KMS-11 (cell line): ENCODE results near the gene USP31.

Source experiments
- H2AFZ ChIP-seq: fragments of 200-600 bp; sonication (generic); 2 replicates; pipeline ENCODE4 v1.6.1; 2016; ENCODE audit warnings: antibody characterized with exemption, mixed run types, low read depth
- H3K27ac ChIP-seq: fragments of 200-600 bp; sonication (generic); 2 replicates; pipeline ENCODE4 v1.6.1; 2016; ENCODE audit warnings: mild to moderate bottlenecking, mixed run types
- H3K27me3 ChIP-seq: fragments of 200-600 bp; sonication (generic); 2 replicates; pipeline ENCODE4 v1.6.1; 2017; ENCODE audit warnings: mild to moderate bottlenecking, low read depth, mixed run types, moderate library complexity; ENCODE audit not compliant: insufficient read depth
- H3K36me3 ChIP-seq: fragments of 200-600 bp; sonication (generic); 2 replicates; pipeline ENCODE4 v1.6.1; 2017; ENCODE audit warnings: mild to moderate bottlenecking, mixed run types; ENCODE audit not compliant: insufficient read depth
- H3K4me1 ChIP-seq: fragments of 200-600 bp; sonication (generic); 2 replicates; pipeline ENCODE4 v1.6.1; 2016; ENCODE audit warnings: mild to moderate bottlenecking, low read depth, mixed run types; ENCODE audit not compliant: poor library complexity, severe bottlenecking
- H3K4me2 ChIP-seq: fragments of 200-600 bp; sonication (generic); 2 replicates; pipeline ENCODE4 v1.7.0; 2016; ENCODE audit warnings: mild to moderate bottlenecking, mixed run types
- H3K4me3 ChIP-seq: fragments of 200-600 bp; sonication (generic); IDR thresholded peaks from 2 replicates; pipeline ENCODE4 v1.6.1; 2017; ENCODE audit warnings: low read depth, low read length, mixed read lengths; ENCODE audit not compliant: insufficient read depth
- H3K79me2 ChIP-seq: fragments of 200-600 bp; sonication (generic); 2 replicates; pipeline ENCODE4 v1.6.1; 2016; ENCODE audit warnings: low read depth, mixed run types; ENCODE audit not compliant: insufficient read depth
- H3K9ac ChIP-seq: fragments of 200-600 bp; sonication (generic); 2 replicates; pipeline ENCODE4 v1.6.1; 2016; ENCODE audit warnings: mild to moderate bottlenecking, mixed run types
- H4K20me1 ChIP-seq: fragments of 200-600 bp; sonication (generic); 2 replicates; pipeline ENCODE4 v1.6.1; 2016; ENCODE audit warnings: mild to moderate bottlenecking, mixed run types; ENCODE audit not compliant: insufficient read depth
- TF ChIP-seq, protein P1 (sequence below): fragments of 200-600 bp; sonication (generic); conservative IDR thresholded peaks from 2 replicates; pipeline ENCODE4 v1.6.1; 2017; ENCODE audit warnings: low read depth, mild to moderate bottlenecking, antibody characterized with exemption, low read length, moderate library complexity, mixed read lengths

USP31 gene

DNA sequence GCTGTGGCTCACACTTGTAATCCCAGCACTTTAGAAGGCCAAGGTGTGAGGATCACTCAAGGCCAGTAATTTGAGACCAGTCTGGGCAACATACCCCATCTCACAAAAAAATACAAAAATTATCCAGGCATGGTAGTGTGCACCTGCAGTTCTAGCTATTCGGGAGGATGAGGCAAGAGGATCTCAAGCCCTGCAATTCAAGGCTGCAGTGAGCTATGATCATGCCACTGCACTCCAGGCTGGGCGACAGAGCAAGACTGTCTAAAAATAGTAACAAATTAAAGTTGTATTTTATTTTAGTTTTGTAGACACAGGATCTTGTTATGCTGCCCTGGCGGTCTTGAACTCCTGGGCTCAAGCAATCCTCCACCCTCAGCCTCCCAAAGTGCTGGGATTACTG lies 18.2 kb downstream of the USP31 start:
- no peaks in the 10 kb centered on the region for H3K4me1 ChIP-seq
- H3K9ac ChIP-seq, result no peak overlapping the region
- H3K4me3 ChIP-seq, result no peak overlapping the region
- H4K20me1 ChIP-seq, result 0 out of 2 replicates have a peak, but pooled peaks cover 4% of the 10 kb centered on the region
- H3K79me2 ChIP-seq, result peaks cover 80% of the 10 kb centered on the region; the same call in 1 of the 2 replicates
- H2AFZ ChIP-seq, result no peak overlapping the region
- TF ChIP-seq, protein P1, sequence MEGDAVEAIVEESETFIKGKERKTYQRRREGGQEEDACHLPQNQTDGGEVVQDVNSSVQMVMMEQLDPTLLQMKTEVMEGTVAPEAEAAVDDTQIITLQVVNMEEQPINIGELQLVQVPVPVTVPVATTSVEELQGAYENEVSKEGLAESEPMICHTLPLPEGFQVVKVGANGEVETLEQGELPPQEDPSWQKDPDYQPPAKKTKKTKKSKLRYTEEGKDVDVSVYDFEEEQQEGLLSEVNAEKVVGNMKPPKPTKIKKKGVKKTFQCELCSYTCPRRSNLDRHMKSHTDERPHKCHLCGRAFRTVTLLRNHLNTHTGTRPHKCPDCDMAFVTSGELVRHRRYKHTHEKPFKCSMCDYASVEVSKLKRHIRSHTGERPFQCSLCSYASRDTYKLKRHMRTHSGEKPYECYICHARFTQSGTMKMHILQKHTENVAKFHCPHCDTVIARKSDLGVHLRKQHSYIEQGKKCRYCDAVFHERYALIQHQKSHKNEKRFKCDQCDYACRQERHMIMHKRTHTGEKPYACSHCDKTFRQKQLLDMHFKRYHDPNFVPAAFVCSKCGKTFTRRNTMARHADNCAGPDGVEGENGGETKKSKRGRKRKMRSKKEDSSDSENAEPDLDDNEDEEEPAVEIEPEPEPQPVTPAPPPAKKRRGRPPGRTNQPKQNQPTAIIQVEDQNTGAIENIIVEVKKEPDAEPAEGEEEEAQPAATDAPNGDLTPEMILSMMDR, result no peak
- no peaks in the 10 kb centered on the region for H3K27me3 ChIP-seq
- no peak overlapping the region for H3K27ac ChIP-seq
- no peaks in the 10 kb centered on the region for H3K36me3 ChIP-seq
- H3K4me2 ChIP-seq, result no peak overlapping the region

DNA sequence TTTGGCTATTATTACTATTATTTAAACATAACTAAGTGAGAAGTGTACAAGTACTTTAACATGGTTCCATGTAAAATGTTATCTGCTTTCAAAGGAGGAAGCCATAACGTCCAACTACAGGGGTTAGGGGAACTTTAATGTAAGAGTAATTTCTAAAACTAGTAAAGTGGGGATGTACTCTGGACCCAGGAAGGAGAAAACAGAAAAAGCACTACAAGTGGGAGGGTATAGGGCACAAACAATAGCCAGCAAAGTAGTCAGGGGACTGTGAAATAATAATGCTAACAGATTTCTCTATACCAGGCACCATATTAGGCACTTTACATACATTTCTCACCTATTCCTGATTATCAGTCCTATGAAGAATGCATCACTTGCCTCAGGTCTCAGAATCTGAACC lies 19.6 kb downstream of the USP31 start:
- Histone ChIP-seq H3K27me3 (no peaks in the 10 kb centered on the region), H4K20me1 (0 out of 2 replicates have a peak, but pooled peaks cover 4% of the 10 kb centered on the region), H3K27ac (no peak overlapping the region), H3K36me3 (no peaks in the 10 kb centered on the region), H2AFZ (no peak overlapping the region), H3K79me2 (peaks cover 78% of the 10 kb centered on the region; the same call in 1 of the 2 replicates), H3K9ac (no peak overlapping the region), H3K4me1 (no peaks in the 10 kb centered on the region), H3K4me2 (no peak overlapping the region), H3K4me3 (no peak overlapping the region)
- TF ChIP-seq, protein P1, result no peak

DNA sequence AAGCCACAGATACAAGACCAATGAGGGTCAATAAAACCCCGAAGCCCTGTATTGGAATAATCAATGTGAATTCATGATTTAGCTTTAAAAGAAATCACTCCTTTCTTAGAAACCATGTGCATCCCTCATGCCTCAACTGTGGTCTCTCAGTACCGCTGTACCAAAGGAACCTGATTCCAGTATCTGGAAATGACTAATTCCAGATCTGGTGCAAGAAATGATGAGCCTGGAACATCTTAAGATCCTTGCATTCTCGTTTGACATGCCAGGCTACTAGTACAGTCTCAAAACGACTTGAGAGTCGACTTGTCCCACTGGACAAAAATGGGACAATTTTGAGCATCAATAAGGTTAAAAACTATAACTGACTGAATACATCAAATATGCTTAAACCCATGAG lies 21.2 kb downstream of the USP31 start:
- Histone ChIP-seq H3K4me3 (no peak overlapping the region), H3K79me2 (peaks cover 74% of the 10 kb centered on the region; the same call in 1 of the 2 replicates), H3K4me1 (no peaks in the 10 kb centered on the region), H4K20me1 (0 out of 2 replicates have a peak, but pooled peaks cover 4% of the 10 kb centered on the region), H3K4me2 (no peak overlapping the region), H3K36me3 (no peaks in the 10 kb centered on the region), H3K27me3 (no peaks in the 10 kb centered on the region), H3K9ac (no peak overlapping the region), H2AFZ (no peak overlapping the region), H3K27ac (no peak overlapping the region)
- TF ChIP-seq, protein P1, result no peak

DNA sequence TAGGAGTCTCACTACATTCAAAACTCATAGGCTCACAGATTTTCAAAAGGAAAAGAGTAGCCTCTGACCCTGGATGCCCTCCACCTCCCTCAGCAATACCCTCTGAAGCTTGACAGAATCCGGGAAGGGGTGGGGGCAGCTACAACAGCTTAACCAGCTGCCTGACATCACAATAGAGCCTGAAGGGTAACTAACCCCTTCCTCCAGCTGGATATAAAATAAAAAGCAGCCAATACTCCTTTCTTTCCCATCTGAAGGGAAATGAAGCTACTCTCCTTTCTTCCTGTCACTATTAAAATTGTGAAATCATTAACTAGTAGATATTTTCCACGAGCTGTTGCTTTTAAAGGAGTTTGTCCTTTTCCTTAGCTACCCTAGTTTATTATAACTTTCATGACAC lies 24.0 kb downstream of the USP31 start:
- Histone ChIP-seq H3K27ac (no peak overlapping the region), H3K36me3 (no peaks in the 10 kb centered on the region), H3K27me3 (no peaks in the 10 kb centered on the region), H3K4me1 (no peaks in the 10 kb centered on the region), H3K4me3 (no peak overlapping the region), H2AFZ (no peak overlapping the region), H3K4me2 (no peak overlapping the region), H3K9ac (no peak overlapping the region), H4K20me1 (peaks cover 12% of the 10 kb centered on the region), H3K79me2 (peaks cover 76% of the 10 kb centered on the region; the same call in 1 of the 2 replicates)
- TF ChIP-seq, protein P1, result no peak
